Measurements from ENCODE around the gene DLGAP1.
"Not testable (repeated sequence)": the region's sequence is repeated elsewhere in the genome, so short reads cannot be mapped to it uniquely, and the experiment has no call there.

Gene DLGAP1

GRCh38 chr18:4455113-4455811 lies at the start of gene DLGAP1:
DLGAP1 (minus strand) TSS chr18:4455307.
- DNase-seq (ENCODE audit: low read depth), result no peak

GRCh38 chr18:4494703-4495284 lies 39.7 kb upstream of the DLGAP1 start:
- not testable (repeated sequence) for DNase-seq (ENCODE audit: low read depth)

GRCh38 chr18:4468511-4468910 lies 13.4 kb upstream of the DLGAP1 start:
- no peak for DNase-seq (ENCODE audit: low read depth)

- no peak for DNase-seq (ENCODE audit: low read depth)
Observed at GRCh38 chr18:4454537-4455112, 482 bp downstream of the DLGAP1 start.

- DNase-seq (ENCODE audit: low read depth), result no peak
Observed at GRCh38 chr18:4453874-4454536, 1.1 kb downstream of the DLGAP1 start.

GRCh38 chr18:4453567-4453873 lies 1.6 kb downstream of the DLGAP1 start:
- no peak for DNase-seq (ENCODE audit: low read depth)

GRCh38 chr18:4450065-4450658 lies 4.9 kb downstream of the DLGAP1 start:
- no peak for DNase-seq (ENCODE audit: low read depth)

GRCh38 chr18:4445902-4446301 lies 9.2 kb downstream of the DLGAP1 start:
- no peak for DNase-seq (ENCODE audit: low read depth)

GRCh38 chr18:4444306-4444705 lies 10.8 kb downstream of the DLGAP1 start:
- DNase-seq (ENCODE audit: low read depth), result no peak

- no peak for DNase-seq (ENCODE audit: low read depth)
Observed at GRCh38 chr18:4441098-4441497, 14.0 kb downstream of the DLGAP1 start.

GRCh38 chr18:4438938-4439337 lies 16.2 kb downstream of the DLGAP1 start:
- no peak for DNase-seq (ENCODE audit: low read depth)

GRCh38 chr18:4433717-4434116 lies 21.4 kb downstream of the DLGAP1 start:
- DNase-seq (ENCODE audit: low read depth), result no peak

GRCh38 chr18:4430836-4431235 lies 24.3 kb downstream of the DLGAP1 start:
- DNase-seq (ENCODE audit: low read depth), result no peak

- DNase-seq (ENCODE audit: low read depth), result no peak
Observed at GRCh38 chr18:4417714-4418113, 37.4 kb downstream of the DLGAP1 start.

- no peak for DNase-seq (ENCODE audit: low read depth)
Observed at GRCh38 chr18:4416976-4417375, 38.1 kb downstream of the DLGAP1 start.

GRCh38 chr18:4412286-4412685 lies 42.8 kb downstream of the DLGAP1 start:
- DNase-seq (ENCODE audit: low read depth), result no peak

GRCh38 chr18:4406856-4407255 lies 48.3 kb downstream of the DLGAP1 start:
- DNase-seq (ENCODE audit: low read depth), result no peak

- no peak for DNase-seq (ENCODE audit: low read depth)
Observed at GRCh38 chr18:4405965-4406364, 49.1 kb downstream of the DLGAP1 start.

- DNase-seq (ENCODE audit: low read depth), result no peak
Observed at GRCh38 chr18:4403836-4404235, 51.3 kb downstream of the DLGAP1 start.

- no peak for DNase-seq (ENCODE audit: low read depth)
Observed at GRCh38 chr18:4400911-4401310, 54.2 kb downstream of the DLGAP1 start.

- no peak for DNase-seq (ENCODE audit: low read depth)
Observed at GRCh38 chr18:4399929-4400328, 55.2 kb downstream of the DLGAP1 start.

GRCh38 chr18:4394700-4395099 lies 60.4 kb downstream of the DLGAP1 start:
- DNase-seq (ENCODE audit: low read depth), result no peak

- no peak for DNase-seq (ENCODE audit: low read depth)
Observed at GRCh38 chr18:4391859-4392258, 63.2 kb downstream of the DLGAP1 start.
